Mesendoderm (in vitro differentiated cells): Measurements from ENCODE around the gene GCSH.

Experiments
- DNase-seq: peaks from one replicate; pipeline ENCODE4 v3.0.0; 2013
- H2AK5ac ChIP-seq: 2 replicates; pipeline ENCODE4 v1.6.1; 2013; ENCODE audit warnings: low read length, inconsistent platforms
- H2BK120ac ChIP-seq: 2 replicates; pipeline ENCODE4 v1.6.1; 2013; ENCODE audit warnings: low read depth, mild to moderate bottlenecking, low read length, moderate library complexity, mixed read lengths
- H2BK15ac ChIP-seq: replicated peaks from 2 replicates; pipeline ENCODE4 v1.6.1; 2013; ENCODE audit warnings: low read depth, mild to moderate bottlenecking, moderate library complexity
- H2BK5ac ChIP-seq: 2 replicates; pipeline ENCODE4 v1.6.1; 2013; ENCODE audit warnings: low read length, inconsistent platforms
- H3K18ac ChIP-seq: 2 replicates; pipeline ENCODE4 v1.6.1; 2013; ENCODE audit warnings: mild to moderate bottlenecking, low read length, mixed read lengths
- H3K23ac ChIP-seq: one replicate; pipeline ENCODE4 v1.6.1; 2013; ENCODE audit warnings: low read length
- H3K27ac ChIP-seq: 2 replicates; pipeline ENCODE4 v1.5.1; 2013; ENCODE audit warnings: low read depth, mild to moderate bottlenecking, inconsistent platforms, low read length, moderate library complexity
- H3K27me3 ChIP-seq: 2 replicates; pipeline ENCODE4 v1.6.1; 2013; ENCODE audit warnings: low read length, control low read depth, mild to moderate bottlenecking, inconsistent platforms; ENCODE audit not compliant: insufficient read depth, poor library complexity
- H3K36me3 ChIP-seq: 2 replicates; pipeline ENCODE4 v1.6.1; 2013; ENCODE audit warnings: low read length, inconsistent platforms; ENCODE audit not compliant: control insufficient read depth, insufficient read depth
- H3K4ac ChIP-seq: one replicate; pipeline ENCODE4 v1.6.1; 2013; ENCODE audit warnings: low read depth, mild to moderate bottlenecking, low read length, moderate library complexity
- H3K4me1 ChIP-seq: 2 replicates; pipeline ENCODE4 v1.6.1; 2013; ENCODE audit warnings: low read depth, low read length, inconsistent platforms; ENCODE audit not compliant: control insufficient read depth
- H3K4me2 ChIP-seq: 2 replicates; pipeline ENCODE4 v1.6.1; 2013; ENCODE audit warnings: low read length
- H3K4me3 ChIP-seq: 2 replicates; pipeline ENCODE4 v1.5.1; 2013; ENCODE audit warnings: mild to moderate bottlenecking, low read length
- H3K56ac ChIP-seq: one replicate; pipeline ENCODE4 v1.6.1; 2013; ENCODE audit warnings: low read length
- H3K79me1 ChIP-seq: 2 replicates; pipeline ENCODE4 v1.6.1; 2013; ENCODE audit warnings: low read length, inconsistent platforms
- H3K79me2 ChIP-seq: 2 replicates; pipeline ENCODE4 v1.6.1; 2013; ENCODE audit warnings: mild to moderate bottlenecking, low read length; ENCODE audit not compliant: control insufficient read depth, insufficient read depth
- H3K9ac ChIP-seq: 2 replicates; pipeline ENCODE4 v1.6.1; 2013; ENCODE audit warnings: low read length, inconsistent platforms
- H4K5ac ChIP-seq: one replicate; pipeline ENCODE4 v1.6.1; 2013; ENCODE audit warnings: low read length
- H4K8ac ChIP-seq: one replicate; pipeline ENCODE4 v1.6.1; 2013; ENCODE audit warnings: low read depth, mild to moderate bottlenecking, control low read depth, low read length, moderate library complexity
- WGBS: extraction: QIAGEN DNeasy Blood & Tissue Kit; methylation state at CpG from one replicate; pipeline ENCODE4 v1.1.7; 2013; ENCODE audit warnings: low lambda C conversion rate, missing lambda C conversion rate; ENCODE audit not compliant: insufficient coverage; ENCODE audit errors: extremely low coverage; 5-methylcytosine and 5-hydroxymethylcytosine counted together

GCSH gene

DNA sequence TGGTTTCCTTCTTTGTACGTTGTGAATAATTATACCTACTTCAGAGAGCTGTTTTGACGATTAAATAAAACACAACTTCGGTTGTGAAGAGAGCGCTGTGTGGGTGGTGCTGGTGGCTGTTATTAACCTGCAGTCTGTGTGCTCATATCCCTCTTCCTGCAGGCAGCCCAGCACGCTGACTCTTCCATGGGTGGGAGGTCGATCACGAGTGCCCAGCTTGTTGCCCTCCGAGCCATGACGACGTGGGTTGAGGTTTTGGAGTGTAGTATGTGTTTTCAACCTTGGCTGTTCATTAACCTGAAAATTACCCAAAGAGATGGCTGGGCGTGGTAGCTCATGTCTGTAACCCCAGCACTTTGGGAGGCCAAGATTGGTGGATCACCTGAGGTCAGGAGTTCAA is 11.3 kb upstream of the GCSH start:
- Histone ChIP-seq H2BK5ac (no peak overlapping the region), H3K23ac (no peak overlapping the region), H3K4me1 (no peaks in the 10 kb centered on the region), H3K56ac (no peak overlapping the region), H3K4me3 (no peak overlapping the region), H4K8ac (no peak overlapping the region), H3K4me2 (no peak overlapping the region), H2BK120ac (no peak overlapping the region), H3K27me3 (no peaks in the 10 kb centered on the region), H3K9ac (no peak overlapping the region), H3K18ac (no peak overlapping the region), H2BK15ac (no peak overlapping the region), H3K79me2 (no peaks in the 10 kb centered on the region), H3K27ac (no peak overlapping the region), H3K79me1 (no peaks in the 10 kb centered on the region), H3K36me3 (no peaks in the 10 kb centered on the region), H3K4ac (no peak overlapping the region), H4K5ac (no peak overlapping the region), H2AK5ac (no peak overlapping the region)
- no peak for DNase-seq
- WGBS = no CpG with 5 or more reads among the region's 11 CpGs

DNA sequence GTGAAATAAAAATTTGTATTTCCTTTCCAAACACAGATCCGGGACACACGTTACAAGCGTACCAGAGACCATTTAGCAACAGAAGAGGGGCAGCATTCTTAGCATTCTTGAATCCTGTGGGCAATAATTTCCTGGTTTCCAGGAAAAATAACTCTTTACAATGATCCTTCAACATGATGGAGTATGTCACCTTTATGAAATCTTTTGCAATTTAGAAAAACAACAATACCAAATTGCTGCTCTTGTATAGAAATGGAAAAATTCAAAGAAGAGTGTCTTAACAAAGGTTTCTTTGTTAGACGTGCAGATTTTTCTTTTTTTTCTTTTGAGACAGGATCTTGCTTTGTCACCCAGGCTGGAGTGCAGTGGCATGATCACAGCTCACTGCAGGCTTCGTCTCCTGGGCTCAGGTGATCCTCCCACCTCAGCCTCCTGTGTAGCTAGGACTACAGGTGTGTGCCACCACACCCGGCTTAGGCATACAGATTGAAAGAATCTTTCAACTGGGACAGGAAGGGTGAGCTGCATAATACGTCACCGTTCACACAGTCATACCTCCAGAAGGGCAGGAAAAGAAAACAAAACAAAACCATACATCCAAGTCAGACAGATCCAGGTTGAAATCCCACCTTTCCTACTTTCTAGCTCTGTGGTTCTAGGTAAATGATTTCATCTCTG is 10.8 kb upstream of the GCSH start:
- H3K36me3 ChIP-seq = no peaks in the 10 kb centered on the region
- H3K4ac ChIP-seq = no peak overlapping the region
- no peak for DNase-seq
- no CpG with 5 or more reads among the region's 8 CpGs for WGBS
- H2BK120ac ChIP-seq = no peak overlapping the region
- H2BK5ac ChIP-seq = no peak overlapping the region
- no peak overlapping the region for H3K56ac ChIP-seq
- no peak overlapping the region for H2AK5ac ChIP-seq
- no peak overlapping the region for H3K4me2 ChIP-seq
- no peaks in the 10 kb centered on the region for H3K27me3 ChIP-seq
- H3K9ac ChIP-seq = no peak overlapping the region
- no peak overlapping the region for H3K18ac ChIP-seq
- H4K5ac ChIP-seq = no peak overlapping the region
- no peaks in the 10 kb centered on the region for H3K79me1 ChIP-seq
- no peak overlapping the region for H3K4me3 ChIP-seq
- H3K79me2 ChIP-seq = no peaks in the 10 kb centered on the region
- H4K8ac ChIP-seq = no peak overlapping the region
- H3K27ac ChIP-seq = no peak overlapping the region
- no peaks in the 10 kb centered on the region for H3K4me1 ChIP-seq
- H2BK15ac ChIP-seq = no peak overlapping the region
- H3K23ac ChIP-seq = no peak overlapping the region

DNA sequence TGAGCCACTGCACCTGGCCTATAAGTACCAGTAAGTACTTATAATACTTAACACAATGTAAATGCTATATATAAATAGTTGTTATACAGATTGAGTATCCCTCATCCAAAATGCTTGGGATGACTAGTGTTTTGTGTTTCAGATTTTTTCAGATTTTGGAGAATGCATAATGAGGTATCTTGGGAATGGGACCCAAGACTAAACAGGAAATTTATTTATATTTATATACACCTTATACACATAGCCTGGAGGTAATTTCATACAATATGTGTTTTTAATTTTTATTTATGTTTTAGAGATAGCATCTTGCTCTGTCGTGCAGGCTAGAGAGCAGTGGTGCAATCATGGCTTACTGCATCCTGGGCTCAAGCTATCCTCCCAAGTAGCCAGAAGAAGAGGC is 9.8 kb upstream of the GCSH start:
- no peak overlapping the region for H3K23ac ChIP-seq
- H2BK15ac ChIP-seq = no peak overlapping the region
- no peaks in the 10 kb centered on the region for H3K36me3 ChIP-seq
- no peak overlapping the region for H2BK120ac ChIP-seq
- H4K8ac ChIP-seq = no peak overlapping the region
- no peak overlapping the region for H3K4me3 ChIP-seq
- no peak overlapping the region for H2BK5ac ChIP-seq
- H3K18ac ChIP-seq = no peak overlapping the region
- no peaks in the 10 kb centered on the region for H3K79me1 ChIP-seq
- no peak overlapping the region for H4K5ac ChIP-seq
- no peak overlapping the region for H3K56ac ChIP-seq
- no peak for DNase-seq
- H3K4me2 ChIP-seq = no peak overlapping the region
- no peak overlapping the region for H3K27ac ChIP-seq
- no peaks in the 10 kb centered on the region for H3K27me3 ChIP-seq
- H3K4ac ChIP-seq = no peak overlapping the region
- H3K4me1 ChIP-seq = no peaks in the 10 kb centered on the region
- no peak overlapping the region for H3K9ac ChIP-seq
- H2AK5ac ChIP-seq = no peak overlapping the region
- WGBS = no CpG with 5 or more reads among the region's 1 CpG
- no peaks in the 10 kb centered on the region for H3K79me2 ChIP-seq

DNA sequence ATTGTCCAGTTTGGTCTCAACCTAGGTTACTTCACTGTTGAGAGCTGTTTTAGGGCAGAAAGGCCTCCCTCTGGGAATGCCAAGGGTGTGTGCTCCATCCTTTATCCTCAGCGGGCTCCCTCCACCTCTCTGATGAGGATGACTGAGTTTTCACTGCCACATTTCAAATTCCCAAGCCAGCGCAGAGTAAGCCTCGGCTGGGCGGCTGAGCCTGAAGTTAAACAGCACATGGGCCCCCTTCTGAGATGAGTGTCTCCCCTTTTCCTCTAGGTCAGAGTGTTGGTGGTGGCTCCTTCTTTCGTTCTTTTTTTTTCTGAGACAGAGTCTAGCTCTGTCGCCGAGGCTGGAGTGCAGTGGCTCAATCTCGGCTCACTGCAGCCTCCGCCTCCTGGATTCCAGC is 5.5 kb upstream of the GCSH start:
- no peak overlapping the region for H3K23ac ChIP-seq
- H3K4me3 ChIP-seq = no peak overlapping the region
- H2BK15ac ChIP-seq = no peak overlapping the region
- H2BK5ac ChIP-seq = no peak overlapping the region
- H3K4ac ChIP-seq = no peak overlapping the region
- no CpG with 5 or more reads among the region's 9 CpGs for WGBS
- no peak overlapping the region for H3K9ac ChIP-seq
- H3K79me2 ChIP-seq = no peaks in the 10 kb centered on the region
- no peak overlapping the region for H4K5ac ChIP-seq
- no peak overlapping the region for H3K27ac ChIP-seq
- DNase-seq = no peak
- H3K56ac ChIP-seq = no peak overlapping the region
- H2AK5ac ChIP-seq = no peak overlapping the region
- H4K8ac ChIP-seq = no peak overlapping the region
- H3K4me1 ChIP-seq = no peaks in the 10 kb centered on the region
- no peaks in the 10 kb centered on the region for H3K27me3 ChIP-seq
- H3K18ac ChIP-seq = no peak overlapping the region
- H2BK120ac ChIP-seq = no peak overlapping the region
- H3K4me2 ChIP-seq = no peak overlapping the region
- H3K36me3 ChIP-seq = no peaks in the 10 kb centered on the region
- no peaks in the 10 kb centered on the region for H3K79me1 ChIP-seq

DNA sequence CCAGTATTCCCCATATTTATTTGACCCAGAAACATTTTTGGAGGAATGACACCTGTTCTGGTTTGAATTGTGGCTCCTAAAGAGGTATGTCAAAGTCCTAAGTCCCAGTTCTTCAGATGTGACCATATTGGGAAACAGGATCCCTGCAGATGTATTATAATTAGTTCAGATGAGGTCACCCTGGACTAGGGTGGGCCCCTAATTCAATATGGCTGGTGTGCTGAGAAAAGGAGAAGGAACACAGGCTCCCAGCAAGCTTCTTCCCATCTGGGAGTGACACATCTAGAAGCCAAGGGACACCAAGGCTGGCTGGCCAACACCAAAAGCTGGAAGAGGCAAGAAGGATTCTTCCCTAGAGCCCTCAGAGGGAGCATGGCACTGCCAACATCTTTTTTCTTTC is 3.8 kb upstream of the GCSH start:
- DNase-seq = no peak
- H3K79me1 ChIP-seq = no peaks in the 10 kb centered on the region
- no peak overlapping the region for H3K56ac ChIP-seq
- no peak overlapping the region for H2BK5ac ChIP-seq
- H2AK5ac ChIP-seq = no peak overlapping the region
- no peak overlapping the region for H3K4ac ChIP-seq
- no peak overlapping the region for H2BK120ac ChIP-seq
- H2BK15ac ChIP-seq = no peak overlapping the region
- no peaks in the 10 kb centered on the region for H3K27me3 ChIP-seq
- no peak overlapping the region for H3K4me2 ChIP-seq
- no peak overlapping the region for H4K8ac ChIP-seq
- no peaks in the 10 kb centered on the region for H3K36me3 ChIP-seq
- H3K4me3 ChIP-seq = no peak overlapping the region
- H3K23ac ChIP-seq = no peak overlapping the region
- H3K27ac ChIP-seq = no peak overlapping the region
- no peak overlapping the region for H3K18ac ChIP-seq
- H3K4me1 ChIP-seq = no peaks in the 10 kb centered on the region
- H4K5ac ChIP-seq = no peak overlapping the region
- H3K79me2 ChIP-seq = peaks cover 2% of the 10 kb centered on the region
- H3K9ac ChIP-seq = no peak overlapping the region

DNA sequence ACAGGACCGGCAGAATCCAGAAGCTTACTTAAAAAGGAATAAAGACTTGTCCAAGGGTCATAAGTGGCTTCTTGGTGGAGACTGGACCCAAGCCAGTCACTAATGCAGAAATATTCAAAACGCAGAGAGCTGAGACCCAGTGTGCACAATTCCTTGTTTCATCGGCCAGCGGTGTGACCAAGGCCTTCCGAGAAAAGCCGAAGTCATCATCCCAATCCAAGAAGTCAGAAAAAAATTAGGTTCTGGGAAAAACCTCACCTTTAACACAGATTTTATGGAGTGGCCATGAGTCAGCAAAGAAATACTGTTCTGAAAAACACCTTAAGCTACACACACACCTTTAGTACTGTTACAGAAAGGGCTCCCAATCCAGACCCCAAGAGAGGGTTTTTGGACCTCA is 1.0 kb upstream of the GCSH start:
- H2BK15ac ChIP-seq = peak overlapping the region; percentile 79
- H3K23ac ChIP-seq = no peak overlapping the region
- peaks cover 3% of the 10 kb centered on the region for H3K79me1 ChIP-seq
- no peaks in the 10 kb centered on the region for H3K36me3 ChIP-seq
- no peak overlapping the region for H2AK5ac ChIP-seq
- no peaks in the 10 kb centered on the region for H3K27me3 ChIP-seq
- H3K4me1 ChIP-seq = no peaks in the 10 kb centered on the region
- H4K8ac ChIP-seq = no peak overlapping the region
- WGBS = no CpG with 5 or more reads among the region's 6 CpGs
- DNase-seq = no peak
- no peak overlapping the region for H3K27ac ChIP-seq
- H3K79me2 ChIP-seq = peaks cover 7% of the 10 kb centered on the region
- H3K4me3 ChIP-seq = no peak overlapping the region
- H4K5ac ChIP-seq = no peak overlapping the region
- H2BK5ac ChIP-seq = no peak overlapping the region
- no peak overlapping the region for H2BK120ac ChIP-seq
- no peak overlapping the region for H3K56ac ChIP-seq
- H3K4ac ChIP-seq = no peak overlapping the region
- H3K4me2 ChIP-seq = no peak overlapping the region
- no peak overlapping the region for H3K18ac ChIP-seq
- H3K9ac ChIP-seq = no peak overlapping the region
